Sigmoid colon (tissue), 7 donors: ENCODE results near the gene ROBO1. TPM values are rescaled to one million over a fixed set of nuclear protein-coding genes. Genes with fewer than 3 reads are reported as not detected.

Source experiments
- DNase-seq: peaks from one replicate; pipeline ENCODE4 v3.0.0-alpha.2; 2019
- H3K27ac ChIP-seq, 4 donors: fragments of 200-600 bp; sonication (generic); one replicate each; pipeline ENCODE4 v1.5.1; 2016 to 2019; ENCODE audit warnings: mild to moderate bottlenecking in 1 of 4
- H3K27me3 ChIP-seq, 3 donors: fragments of 200-600 bp; sonication (generic); one replicate each; pipeline ENCODE4 v1.5.1; 2019; ENCODE audit warnings: mild to moderate bottlenecking in 1 of 3
- H3K36me3 ChIP-seq, 4 donors: fragments of 200-600 bp; sonication (generic); one replicate each; pipeline ENCODE4 v1.5.1; 2016 to 2019
- H3K4me1 ChIP-seq, 4 donors: fragments of 200-600 bp; sonication (generic); one replicate each; pipeline ENCODE4 v1.5.1; 2017 to 2019
- H3K4me3 ChIP-seq, 4 donors: fragments of 200-600 bp; sonication (generic); one replicate each; pipeline ENCODE4 v1.5.1; 2017 to 2019; ENCODE audit warnings: mild to moderate bottlenecking in 2 of 4, moderate library complexity in 1 of 4
- H3K9me3 ChIP-seq, 4 donors: fragments of 200-600 bp in 3 of 4; sonication (generic) in 3 of 4; one replicate each; pipeline versions ENCODE4 v1.5.1 to v1.6.1; 2013 to 2019
- CTCF ChIP-seq, 4 experiments: fragments of 450-650 bp in 3 of 4; fragments of 200-600 bp in 1 of 4; IDR thresholded peaks; one replicate each; pipeline ENCODE4 v1.5.1; 2016 to 2019; ENCODE audit warnings: antibody characterized with exemption in 4 of 4, mild to moderate bottlenecking in 3 of 4, moderate library complexity in 2 of 4
- EP300 ChIP-seq, 4 donors: sonication (generic); formaldehyde crosslinking; IDR thresholded peaks; one replicate each; pipeline ENCODE4 v1.6.1; 2017; ENCODE audit warnings: antibody characterized with exemption in 4 of 4
- POLR2A ChIP-seq, 2 donors: fragments of 450-650 bp; IDR thresholded peaks; one replicate each; pipeline ENCODE4 v1.6.1; 2016; ENCODE audit warnings: antibody characterized with exemption in 2 of 2, mild to moderate bottlenecking in 2 of 2, moderate library complexity in 2 of 2
- POLR2AphosphoS5 ChIP-seq, 4 donors: sonication (generic); formaldehyde crosslinking; IDR thresholded peaks; one replicate each; pipeline ENCODE4 v1.6.1; 2017; ENCODE audit warnings: antibody characterized with exemption in 4 of 4
- WGBS, 2 donors: extraction: QIAGEN DNeasy Blood & Tissue Kit; methylation state at CpG; one replicate each; pipeline ENCODE4 v1.1.7; 2013; 5-methylcytosine and 5-hydroxymethylcytosine counted together
- intact Hi-C: fragments of 100-400 bp; cut with DNase I; formaldehyde crosslinking; loops from one replicate; pipeline ENCODE4 v1.15.1; 2023
- polyA plus RNA-seq, 3 donors: library from polyadenylated mRNA; stranded (reverse); fragments of 200-250 nt; gene quantifications; one replicate each; pipeline ENCODE4 v1.2.3, GENCODE V29; 2013
- total RNA-seq, 4 donors: library from RNA; depleted of rRNA; stranded (reverse); fragments of >200 nt; gene quantifications; one replicate each; pipeline ENCODE4 v1.1.0, GENCODE V29; 2016
- donor health status: healthy with polysubstance abuse.
- donor health status: Bipolar disorder and iron deficiency.
- donor health status: healthy.

The ROBO1 gene
- total and polyA plus RNA-seq, 7 donors: 0.69 to 45.7 (median 32.4) TPM

DNA sequence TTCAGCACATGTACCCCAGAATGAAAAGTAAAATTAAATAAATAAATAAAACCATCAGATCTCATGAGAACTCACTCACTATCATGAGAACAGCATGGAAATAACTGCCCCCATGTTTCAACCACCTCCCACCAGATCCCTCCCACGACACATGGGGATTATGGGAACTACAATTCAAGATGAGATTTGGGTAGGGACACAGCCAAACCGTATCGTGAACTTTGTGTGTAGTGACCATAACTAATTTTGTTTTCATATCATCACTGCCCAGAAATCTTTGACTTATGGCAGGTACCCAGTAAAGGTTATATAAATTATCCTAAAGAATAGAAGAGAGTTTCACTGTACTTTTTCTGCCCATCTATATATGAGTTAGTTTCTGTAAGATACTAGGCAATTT lies 766.5 kb downstream of the ROBO1 start:
- Histone ChIP-seq H3K27ac (no peak overlapping the region), H3K27me3 (no peaks in the 10 kb centered on the region), H3K9me3 (no peaks in the 10 kb centered on the region), H3K36me3 (no peaks in the 10 kb centered on the region), H3K4me3 (no peak overlapping the region), H3K4me1 (peaks cover 0 to 7% (median 3%) of the 10 kb centered on the region in 4 donors)
- intact Hi-C loops: no loop called here
- DNase-seq: no peak
- WGBS, 2 donors: 89 to 93% methylated on average over 3 of the region's 3 CpGs
- no peak for TF ChIP-seq POLR2AphosphoS5 (IDR thresholded peaks at IDR 0.05)
- no peak for TF ChIP-seq EP300 (IDR thresholded peaks at IDR 0.05)
- no peak for TF ChIP-seq POLR2A (IDR thresholded peaks at IDR 0.05)
- no peak for TF ChIP-seq CTCF (IDR thresholded peaks at IDR 0.05)

DNA sequence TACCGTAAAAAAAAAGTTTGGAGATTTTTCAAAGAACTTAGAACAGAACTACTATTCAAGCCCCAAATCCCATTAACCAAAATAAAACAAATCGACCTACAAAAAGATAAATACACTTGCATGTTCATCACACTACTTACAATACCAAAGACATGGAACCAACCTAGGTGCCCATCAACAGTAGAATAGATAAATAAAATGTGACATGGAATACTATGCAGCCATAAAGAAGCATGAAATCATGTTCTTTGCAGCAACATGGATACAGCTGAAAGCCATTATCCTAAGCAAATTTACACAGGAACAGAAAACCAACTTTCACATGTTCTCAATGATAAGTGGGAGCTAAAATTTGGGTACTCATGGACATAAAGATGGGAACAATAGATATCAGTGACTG lies 768.7 kb downstream of the ROBO1 start:
- intact Hi-C loops: no loop called here
- no peaks in the 10 kb centered on the region for H3K36me3 ChIP-seq
- H3K4me3 ChIP-seq: no peak overlapping the region
- DNase-seq: no peak
- H3K9me3 ChIP-seq: no peaks in the 10 kb centered on the region
- H3K27me3 ChIP-seq: no peaks in the 10 kb centered on the region
- 85 to 91% methylated on average over 2 of the region's 2 CpGs for WGBS, 2 donors
- no peak for TF ChIP-seq POLR2AphosphoS5 (IDR thresholded peaks at IDR 0.05)
- no peak for TF ChIP-seq CTCF (IDR thresholded peaks at IDR 0.05)
- TF ChIP-seq POLR2A (IDR thresholded peaks at IDR 0.05): no peak
- no peak for TF ChIP-seq EP300 (IDR thresholded peaks at IDR 0.05)
- peaks cover 0 to 5% (median 0%) of the 10 kb centered on the region in 4 donors for H3K4me1 ChIP-seq
- no peak overlapping the region for H3K27ac ChIP-seq

GRCh38 chr3:78995087-78995486 lies 772.7 kb downstream of the ROBO1 start:
- no peaks in the 10 kb centered on the region for H3K36me3 ChIP-seq
- H3K4me1 ChIP-seq: no peaks in the 10 kb centered on the region
- H3K27ac ChIP-seq: no peak overlapping the region
- H3K27me3 ChIP-seq: no peaks in the 10 kb centered on the region
- DNase-seq: no peak
- TF ChIP-seq POLR2AphosphoS5 (IDR thresholded peaks at IDR 0.05): no peak
- no peak for TF ChIP-seq EP300 (IDR thresholded peaks at IDR 0.05)
- TF ChIP-seq POLR2A (IDR thresholded peaks at IDR 0.05): no peak
- no peak for TF ChIP-seq CTCF (IDR thresholded peaks at IDR 0.05)
- intact Hi-C loops: no loop called here
- 95 to 96% methylated on average over 5 of the region's 5 CpGs for WGBS, 2 donors
- no peak overlapping the region for H3K4me3 ChIP-seq
- peaks cover 0 to 3% (median 1%) of the 10 kb centered on the region in 4 donors for H3K9me3 ChIP-seq

DNA sequence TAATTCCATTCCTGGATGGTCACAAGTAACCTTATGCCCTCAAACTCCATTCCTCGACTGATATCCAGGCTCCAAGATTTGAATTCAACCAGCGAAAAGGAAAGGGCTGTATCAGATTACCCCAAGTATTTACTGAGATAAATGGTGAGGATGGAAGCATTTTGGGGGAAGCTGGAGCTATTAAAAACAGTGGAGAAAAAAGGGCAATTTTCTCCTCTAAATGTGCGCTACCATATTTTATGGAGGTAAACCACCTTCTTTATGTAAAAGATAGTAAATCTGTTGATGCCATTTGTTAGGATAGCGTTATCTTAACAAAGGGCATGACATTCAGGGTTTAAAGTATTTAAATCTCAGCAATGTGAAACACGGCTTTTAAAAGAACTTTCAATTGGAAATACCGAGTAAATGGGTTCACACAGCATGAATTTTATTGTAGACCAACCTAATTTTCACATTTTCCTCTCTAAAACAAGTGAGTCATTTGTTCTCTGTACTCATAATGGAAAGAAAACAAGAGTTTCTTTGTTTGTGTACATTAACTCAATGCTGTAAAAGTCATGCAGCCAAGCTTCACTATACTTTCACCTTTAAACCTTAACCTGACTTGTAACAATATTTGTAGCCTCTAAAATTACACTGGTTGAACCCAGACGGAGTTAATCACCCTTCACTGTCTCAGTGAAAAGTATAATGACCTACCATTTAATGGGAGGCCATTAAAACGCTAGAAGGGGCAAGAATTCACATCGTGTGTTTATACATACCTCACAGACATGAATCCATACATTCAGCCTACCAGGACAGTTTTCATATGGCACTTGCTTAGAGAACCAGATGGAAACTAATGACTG lies 773.4 kb downstream of the ROBO1 start:
- peaks cover 0 to 3% (median 1%) of the 10 kb centered on the region in 4 donors for H3K9me3 ChIP-seq
- no peak overlapping the region for H3K4me3 ChIP-seq
- DNase-seq: no peak
- no peaks in the 10 kb centered on the region for H3K27me3 ChIP-seq
- WGBS, 2 donors: 32 to 66% methylated on average over 9 of the region's 9 CpGs
- H3K4me1 ChIP-seq: no peaks in the 10 kb centered on the region
- H3K36me3 ChIP-seq: no peaks in the 10 kb centered on the region
- no peak for TF ChIP-seq POLR2AphosphoS5 (IDR thresholded peaks at IDR 0.05)
- no peak overlapping the region for H3K27ac ChIP-seq
- intact Hi-C loops: no loop called here

DNA sequence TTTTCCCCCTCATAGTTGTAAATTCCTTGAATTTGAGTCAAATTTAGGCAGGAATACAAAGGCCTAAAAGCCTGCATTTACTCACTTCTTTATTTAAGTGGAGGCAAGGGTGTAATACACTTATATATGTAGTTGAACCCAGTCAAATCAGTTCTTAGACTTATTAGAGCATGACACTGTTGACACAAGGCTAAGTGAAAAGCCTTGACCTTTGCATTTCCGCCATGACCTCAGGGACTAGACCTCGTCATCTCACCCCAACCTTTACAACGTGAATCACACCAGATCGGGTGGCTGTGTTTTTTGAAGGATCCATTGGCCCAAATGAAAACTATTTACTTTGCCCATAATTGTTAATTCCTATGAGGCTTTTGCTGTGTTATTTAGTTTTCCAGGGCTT lies 774.4 kb downstream of the ROBO1 start:
- Histone ChIP-seq H3K4me3 (no peak overlapping the region), H3K36me3 (no peaks in the 10 kb centered on the region), H3K27ac (no peak overlapping the region), H3K4me1 (no peaks in the 10 kb centered on the region), H3K9me3 (peaks cover 0 to 3% (median 1%) of the 10 kb centered on the region in 4 donors), H3K27me3 (no peaks in the 10 kb centered on the region)
- intact Hi-C loops: no loop called here
- TF ChIP-seq POLR2AphosphoS5 (IDR thresholded peaks at IDR 0.05) (no peak), EP300 (IDR thresholded peaks at IDR 0.05) (no peak), CTCF (IDR thresholded peaks at IDR 0.05) (no peak), POLR2A (IDR thresholded peaks at IDR 0.05) (no peak)
- 85 to 89% methylated on average over 4 of the region's 4 CpGs for WGBS, 2 donors
- no peak for DNase-seq
